LNCAP (cell line): ENCODE results near the gene SYNE2.

Experiments used
- TF ChIP-seq, protein P1 (sequence below): fragments of 450-650 bp; IDR thresholded peaks from 2 replicates; pipeline ENCODE4 v1.5.1; 2017; ENCODE audit warnings: mild to moderate bottlenecking

The SYNE2 gene

DNA sequence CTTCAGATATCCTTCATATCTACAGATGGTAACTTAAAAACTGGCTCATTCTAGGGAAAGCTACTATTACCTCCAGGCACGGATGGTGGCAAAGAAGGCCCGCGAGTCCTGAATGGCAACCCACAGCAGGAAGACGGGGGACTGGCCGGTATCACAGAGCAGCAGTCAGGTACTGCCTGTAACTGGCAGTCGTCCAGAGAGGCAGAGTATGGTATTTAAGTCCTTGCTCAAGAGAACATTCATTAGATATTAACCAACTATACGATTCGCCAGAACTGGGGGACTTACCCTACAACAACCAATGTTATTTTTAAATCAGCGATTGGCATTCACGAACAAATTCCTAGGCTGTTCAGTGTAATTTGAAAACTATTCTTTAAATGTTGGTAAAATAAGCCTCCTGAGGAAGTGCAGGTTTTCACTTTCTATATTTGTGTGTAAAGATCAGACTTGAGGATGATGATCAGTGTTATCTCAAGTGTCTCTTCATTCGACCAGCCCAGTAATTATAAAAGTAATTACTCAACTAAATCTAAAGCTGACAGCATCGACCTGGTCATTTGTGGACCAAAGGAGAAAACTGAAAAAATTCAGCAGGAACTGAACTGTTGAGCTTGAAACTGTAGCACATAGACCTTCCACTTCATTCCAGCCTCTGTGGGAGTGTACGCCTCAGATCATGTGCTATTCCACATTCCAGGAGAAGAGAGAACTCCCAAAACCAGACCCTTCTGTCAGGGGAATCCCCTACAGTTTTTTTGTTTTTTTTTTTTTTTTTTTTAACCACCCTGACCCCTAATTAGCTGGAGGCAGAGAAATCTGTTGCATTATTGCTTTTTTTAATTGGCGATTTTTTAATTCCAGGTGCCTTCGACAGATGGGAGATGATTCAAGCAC, 365.8 kb downstream of the SYNE2 start:
- TF ChIP-seq, protein P1, sequence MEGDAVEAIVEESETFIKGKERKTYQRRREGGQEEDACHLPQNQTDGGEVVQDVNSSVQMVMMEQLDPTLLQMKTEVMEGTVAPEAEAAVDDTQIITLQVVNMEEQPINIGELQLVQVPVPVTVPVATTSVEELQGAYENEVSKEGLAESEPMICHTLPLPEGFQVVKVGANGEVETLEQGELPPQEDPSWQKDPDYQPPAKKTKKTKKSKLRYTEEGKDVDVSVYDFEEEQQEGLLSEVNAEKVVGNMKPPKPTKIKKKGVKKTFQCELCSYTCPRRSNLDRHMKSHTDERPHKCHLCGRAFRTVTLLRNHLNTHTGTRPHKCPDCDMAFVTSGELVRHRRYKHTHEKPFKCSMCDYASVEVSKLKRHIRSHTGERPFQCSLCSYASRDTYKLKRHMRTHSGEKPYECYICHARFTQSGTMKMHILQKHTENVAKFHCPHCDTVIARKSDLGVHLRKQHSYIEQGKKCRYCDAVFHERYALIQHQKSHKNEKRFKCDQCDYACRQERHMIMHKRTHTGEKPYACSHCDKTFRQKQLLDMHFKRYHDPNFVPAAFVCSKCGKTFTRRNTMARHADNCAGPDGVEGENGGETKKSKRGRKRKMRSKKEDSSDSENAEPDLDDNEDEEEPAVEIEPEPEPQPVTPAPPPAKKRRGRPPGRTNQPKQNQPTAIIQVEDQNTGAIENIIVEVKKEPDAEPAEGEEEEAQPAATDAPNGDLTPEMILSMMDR: no peak

DNA sequence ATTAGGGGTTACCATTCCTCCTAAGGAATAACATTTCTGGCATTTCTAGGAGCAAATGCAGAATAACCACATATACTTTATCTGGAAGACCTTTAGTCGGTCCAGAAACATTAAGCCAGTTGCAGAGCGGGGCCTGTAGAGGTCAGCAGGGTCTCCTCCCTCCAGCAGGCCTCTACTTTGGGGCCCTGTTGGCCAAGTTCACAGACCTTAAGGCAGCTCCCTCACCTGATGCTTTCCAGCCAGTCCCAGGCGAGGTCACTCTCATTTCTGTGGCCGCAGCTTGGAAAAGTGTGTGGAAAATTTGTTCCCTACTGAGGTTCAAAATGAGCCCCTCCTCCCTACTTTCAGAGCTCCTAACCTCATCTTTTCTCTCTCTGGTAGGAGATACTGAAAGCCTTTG, 367.3 kb downstream of the SYNE2 start:
- TF ChIP-seq, protein P1: no peak

DNA sequence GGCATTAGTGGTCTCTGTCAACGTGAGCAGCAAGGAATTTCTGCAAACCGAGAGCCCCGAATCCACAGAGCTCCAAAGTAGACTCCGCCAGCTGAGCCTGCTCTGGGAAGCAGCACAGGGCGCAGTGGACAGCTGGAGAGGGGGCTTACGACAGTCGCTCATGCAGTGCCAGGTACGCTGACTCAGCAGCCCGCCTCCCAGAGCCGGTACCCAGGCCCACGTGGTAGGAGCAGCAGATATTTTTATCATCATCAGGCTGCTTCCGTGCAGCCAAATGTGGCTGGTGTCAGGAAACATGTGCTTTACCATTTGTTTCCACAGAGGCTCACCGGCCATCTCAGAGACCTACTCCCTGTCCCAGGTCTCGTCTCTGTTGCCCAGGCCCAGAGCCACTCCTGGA, 367.7 kb downstream of the SYNE2 start:
- TF ChIP-seq, protein P1: no peak

DNA sequence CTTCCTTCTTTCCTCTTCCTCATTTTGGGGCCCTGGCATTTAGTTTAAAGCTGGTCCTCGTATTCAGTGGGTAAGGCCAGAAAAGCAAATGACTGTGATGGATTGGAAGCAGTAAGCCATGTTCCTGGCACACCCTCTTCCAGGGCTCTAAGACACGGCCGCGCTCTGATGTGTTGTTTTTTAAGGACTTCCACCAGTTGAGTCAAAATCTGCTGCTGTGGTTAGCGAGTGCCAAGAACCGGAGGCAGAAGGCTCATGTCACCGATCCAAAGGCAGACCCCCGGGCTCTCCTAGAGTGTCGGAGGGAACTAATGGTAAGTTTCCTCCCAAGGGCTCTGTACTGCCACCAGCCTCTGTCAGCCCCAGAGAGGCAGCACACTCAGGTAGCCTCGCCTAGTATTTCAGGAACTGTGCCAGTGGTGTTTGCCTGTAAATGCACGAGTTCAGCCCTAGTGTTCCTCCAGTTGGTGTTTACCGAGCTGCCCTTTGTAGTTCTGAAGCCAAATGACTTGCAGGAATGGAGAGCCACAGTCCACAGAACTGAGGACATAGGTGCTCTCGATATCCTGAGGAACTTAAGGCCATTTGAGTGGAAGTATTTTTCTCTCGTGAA, 368.7 kb downstream of the SYNE2 start:
- TF ChIP-seq, protein P1: no peak; the same call in 1 of the 2 replicates

DNA sequence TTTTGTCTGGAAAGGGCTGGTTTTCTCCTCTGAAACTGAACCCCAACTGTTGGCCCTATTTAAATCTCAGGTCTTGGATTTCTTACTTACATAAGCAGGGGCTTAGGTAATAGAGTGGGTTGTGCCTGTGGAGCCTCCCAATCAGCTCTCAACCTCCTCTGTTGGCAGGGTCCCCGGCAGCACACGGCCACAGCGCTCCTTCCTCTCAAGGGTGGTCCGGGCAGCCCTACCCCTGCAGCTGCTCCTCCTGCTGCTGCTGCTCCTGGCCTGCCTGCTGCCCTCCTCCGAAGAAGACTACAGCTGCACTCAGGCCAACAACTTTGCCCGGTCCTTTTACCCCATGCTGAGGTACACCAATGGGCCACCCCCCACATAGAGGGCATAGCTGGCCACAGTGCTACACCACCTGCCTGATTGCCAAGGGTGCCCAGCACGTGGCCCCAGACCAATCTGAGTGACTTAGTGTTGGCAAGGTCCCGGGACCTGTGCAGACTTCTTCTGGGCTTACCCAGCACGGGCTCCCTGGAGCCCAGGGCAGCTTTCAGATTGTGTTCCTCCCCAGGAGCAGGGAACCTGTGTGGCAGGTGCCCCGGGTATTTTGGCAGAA, 372.4 kb downstream of the SYNE2 start:
- TF ChIP-seq, protein P1: no peak

DNA sequence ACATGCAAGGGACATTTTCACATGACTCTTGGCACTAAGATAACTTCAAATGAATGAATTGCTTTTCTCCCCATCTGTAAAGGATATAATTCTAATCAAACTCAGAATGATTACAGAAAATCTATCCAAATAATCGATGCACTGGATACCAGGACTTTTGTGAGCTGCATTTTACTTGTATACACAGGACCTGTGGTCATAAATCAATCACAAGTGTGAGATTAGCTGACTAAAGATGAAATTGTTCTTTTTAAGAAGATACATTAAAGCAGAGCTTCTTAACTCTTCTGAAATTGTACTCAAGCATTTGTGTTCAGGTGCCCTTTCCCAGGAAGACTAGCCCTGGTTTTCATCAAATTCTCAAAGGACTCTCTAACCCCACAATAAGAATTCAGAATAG, 375.1 kb downstream of the SYNE2 start:
- TF ChIP-seq, protein P1: no peak

DNA sequence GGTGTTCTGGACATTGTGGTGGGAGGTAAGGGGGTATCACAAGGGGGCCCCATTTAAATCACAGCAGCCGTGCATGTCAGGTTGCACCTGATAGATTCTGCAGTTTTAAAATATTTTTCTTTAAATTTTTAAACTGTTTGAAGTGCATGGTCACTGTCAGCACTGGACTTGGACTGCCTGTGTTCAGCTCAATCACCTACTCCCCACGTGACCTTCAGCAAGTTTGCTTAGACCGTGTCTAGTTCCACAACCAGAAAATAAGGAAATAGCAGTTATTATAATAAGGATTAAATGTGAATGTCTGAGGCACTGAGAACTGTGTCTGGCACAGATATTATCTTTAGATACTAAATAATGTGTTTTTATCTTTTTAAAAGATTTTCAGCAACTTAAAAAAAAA, 376.7 kb downstream of the SYNE2 start:
- TF ChIP-seq, protein P1: no peak
